ENCODE results near the gene CNTNAP3B.
"Not testable (repeated sequence)": the region's sequence is repeated elsewhere in the genome, so short reads cannot be mapped to it uniquely, and the experiment has no call there.

CNTNAP3B gene

DNA sequence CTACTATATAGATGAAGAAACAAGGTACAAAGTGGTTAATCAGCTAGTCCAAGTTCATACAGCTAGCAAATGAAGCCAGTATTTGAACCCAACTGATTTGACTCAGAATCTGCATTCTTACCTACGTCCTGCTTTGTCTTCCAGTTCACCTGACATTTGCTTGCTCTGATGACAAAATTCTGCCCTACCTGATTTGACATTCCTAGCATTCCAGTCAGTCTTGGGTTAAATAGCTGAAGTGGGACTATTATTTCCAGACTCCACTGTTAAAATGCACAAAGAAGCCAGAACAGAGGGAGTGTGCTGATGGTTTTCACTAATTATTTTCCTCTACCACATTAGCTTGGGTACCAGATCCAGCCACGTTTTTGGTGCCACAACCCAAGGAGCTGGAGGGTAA is 78.5 kb downstream of the CNTNAP3B start:
- H3K4me3 ChIP-seq (replicated peaks; ENCODE audit: low read depth, low read length); DNase-seq (ENCODE audit: extremely low read depth, insufficient read length); H3K36me3 ChIP-seq (ENCODE audit: control insufficient read depth, insufficient read depth, low read length); H3K27me3 ChIP-seq (replicated peaks; ENCODE audit: control insufficient read depth, insufficient read depth, low read length): not testable (repeated sequence)

DNA sequence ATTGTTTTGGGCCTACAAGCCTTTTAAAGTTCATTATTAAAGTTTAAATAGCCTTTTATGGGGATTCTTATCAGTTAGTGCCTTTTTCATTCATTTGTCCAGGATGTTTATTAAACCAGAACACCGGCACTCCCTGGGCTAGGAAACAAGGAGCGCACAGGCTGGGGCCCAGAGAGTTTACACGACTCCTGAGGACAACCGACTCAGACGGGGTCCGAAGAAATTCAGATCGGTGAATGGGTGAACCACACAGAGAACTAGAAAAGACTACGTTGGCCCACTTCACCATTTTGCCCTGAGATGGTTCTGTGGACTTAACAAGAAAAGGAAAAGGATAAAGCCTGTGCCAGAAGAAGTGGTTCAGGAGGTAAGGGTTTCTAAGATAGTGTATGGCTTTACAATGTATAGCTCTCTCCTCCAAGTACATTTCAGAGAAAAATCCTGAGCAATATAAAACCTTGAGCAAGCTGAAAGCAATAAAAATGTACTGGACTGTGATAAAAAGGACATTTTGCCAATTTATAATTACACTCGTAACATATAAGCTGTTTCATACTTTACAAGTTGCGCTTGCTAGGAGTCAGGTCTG is 84.7 kb downstream of the CNTNAP3B start:
- not testable (repeated sequence) for H3K4me3 ChIP-seq (replicated peaks; ENCODE audit: low read depth, low read length); DNase-seq (ENCODE audit: extremely low read depth, insufficient read length); H3K36me3 ChIP-seq (ENCODE audit: control insufficient read depth, insufficient read depth, low read length); H3K27me3 ChIP-seq (replicated peaks; ENCODE audit: control insufficient read depth, insufficient read depth, low read length)

DNA sequence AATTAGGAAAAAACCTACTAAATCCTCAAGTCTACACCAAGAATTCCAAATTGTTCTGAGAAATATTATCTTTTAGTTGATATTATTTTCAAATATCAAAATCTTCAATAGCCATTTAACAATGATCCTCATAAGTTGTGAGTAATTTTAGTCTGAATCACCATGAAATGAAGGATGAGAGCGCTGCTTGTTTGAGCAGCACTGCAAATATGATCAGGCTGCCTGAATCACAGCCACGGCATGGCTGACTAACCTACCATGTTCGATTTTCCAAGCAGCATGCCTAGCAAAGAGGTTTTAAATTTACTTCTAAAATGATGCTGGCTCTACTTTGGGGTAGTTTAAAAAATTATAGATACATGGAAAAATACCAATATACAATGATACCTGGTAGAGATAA is 95.7 kb downstream of the CNTNAP3B start:
- not testable (repeated sequence) for DNase-seq (ENCODE audit: extremely low read depth, insufficient read length); H3K4me3 ChIP-seq (replicated peaks; ENCODE audit: low read depth, low read length); H3K36me3 ChIP-seq (ENCODE audit: control insufficient read depth, insufficient read depth, low read length); H3K27me3 ChIP-seq (replicated peaks; ENCODE audit: control insufficient read depth, insufficient read depth, low read length)

DNA sequence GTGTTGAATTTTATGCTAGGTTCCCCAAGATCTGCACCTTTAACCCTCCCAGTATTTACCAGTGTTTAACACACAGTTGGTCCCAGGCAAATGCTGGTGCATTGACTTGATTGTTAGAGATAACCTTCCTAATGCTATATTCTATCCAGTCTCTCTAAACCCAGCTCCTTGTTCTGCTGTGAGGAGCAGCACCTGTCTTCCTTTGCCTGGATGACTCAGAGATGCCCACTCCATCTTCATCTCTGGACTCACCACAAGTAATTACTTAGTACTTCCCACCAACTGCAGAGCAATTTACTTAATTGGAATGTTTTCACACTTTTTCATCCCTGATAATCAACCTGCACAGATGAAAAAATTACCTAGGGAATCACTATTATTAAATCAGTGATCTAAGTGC is 108.6 kb downstream of the CNTNAP3B start:
- H3K36me3 ChIP-seq (ENCODE audit: control insufficient read depth, insufficient read depth, low read length); H3K27me3 ChIP-seq (replicated peaks; ENCODE audit: control insufficient read depth, insufficient read depth, low read length); DNase-seq (ENCODE audit: extremely low read depth, insufficient read length); H3K4me3 ChIP-seq (replicated peaks; ENCODE audit: low read depth, low read length): not testable (repeated sequence)

DNA sequence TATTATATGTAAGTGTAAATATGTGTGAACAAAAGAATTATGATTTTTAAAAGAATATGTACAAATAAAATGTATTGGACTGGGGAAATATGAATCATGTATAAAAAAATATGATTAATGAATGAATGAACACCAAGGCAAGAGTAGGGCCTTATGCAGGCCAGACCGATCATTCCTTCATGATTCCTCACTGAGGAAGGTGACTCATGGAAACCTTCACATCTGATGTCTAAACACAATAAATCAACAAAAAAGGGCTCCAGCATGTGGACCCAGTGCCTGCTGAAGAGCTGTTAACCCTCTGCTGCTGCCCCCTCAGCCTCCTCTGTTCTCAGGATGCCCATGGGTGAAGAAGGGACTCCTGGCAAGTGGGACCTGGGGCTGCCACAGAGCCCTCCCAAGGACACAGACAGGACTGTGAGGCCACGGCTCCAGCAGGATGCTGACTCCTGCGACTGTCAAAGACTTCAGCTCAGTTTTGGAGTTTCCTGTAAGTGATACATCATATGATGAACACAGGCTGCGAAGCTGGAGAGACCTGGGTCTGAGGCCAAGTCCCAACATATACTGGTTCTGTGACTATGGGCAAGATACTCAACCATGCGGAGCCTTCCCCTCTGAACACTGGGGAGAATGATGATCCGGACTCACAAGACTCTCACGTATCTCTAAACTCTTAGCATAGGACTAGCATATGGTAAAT is 110.9 kb downstream of the CNTNAP3B start:
- H3K36me3 ChIP-seq (ENCODE audit: control insufficient read depth, insufficient read depth, low read length); DNase-seq (ENCODE audit: extremely low read depth, insufficient read length); H3K27me3 ChIP-seq (replicated peaks; ENCODE audit: control insufficient read depth, insufficient read depth, low read length): not testable (repeated sequence)

DNA sequence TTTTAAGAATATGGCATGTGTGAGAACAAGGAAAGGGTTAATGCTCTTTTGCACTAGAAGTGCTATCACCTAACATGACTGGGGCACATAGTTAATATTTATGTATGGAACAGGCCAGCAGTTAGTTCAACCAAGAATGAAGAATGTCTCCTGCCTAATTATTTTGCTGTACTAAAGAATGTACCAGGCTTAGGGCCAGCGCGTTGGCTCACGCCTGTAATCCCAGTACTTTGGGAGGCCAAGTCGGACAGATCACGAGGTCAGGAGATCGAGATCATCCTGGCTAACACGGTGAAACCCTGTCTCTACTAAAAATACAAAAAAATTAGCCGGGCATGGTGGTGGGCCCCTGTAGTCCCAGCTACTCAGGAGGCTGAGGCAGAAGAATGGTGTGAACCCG is 114.9 kb downstream of the CNTNAP3B start:
- not testable (repeated sequence) for DNase-seq (ENCODE audit: extremely low read depth, insufficient read length); H3K36me3 ChIP-seq (ENCODE audit: control insufficient read depth, insufficient read depth, low read length); H3K27me3 ChIP-seq (replicated peaks; ENCODE audit: control insufficient read depth, insufficient read depth, low read length); H3K4me3 ChIP-seq (replicated peaks; ENCODE audit: low read depth, low read length)

More for the DNA sequence above, 110.9 kb downstream of the CNTNAP3B start:
- H3K4me3 ChIP-seq (replicated peaks; ENCODE audit: low read depth, low read length) = not testable (repeated sequence)

DNA sequence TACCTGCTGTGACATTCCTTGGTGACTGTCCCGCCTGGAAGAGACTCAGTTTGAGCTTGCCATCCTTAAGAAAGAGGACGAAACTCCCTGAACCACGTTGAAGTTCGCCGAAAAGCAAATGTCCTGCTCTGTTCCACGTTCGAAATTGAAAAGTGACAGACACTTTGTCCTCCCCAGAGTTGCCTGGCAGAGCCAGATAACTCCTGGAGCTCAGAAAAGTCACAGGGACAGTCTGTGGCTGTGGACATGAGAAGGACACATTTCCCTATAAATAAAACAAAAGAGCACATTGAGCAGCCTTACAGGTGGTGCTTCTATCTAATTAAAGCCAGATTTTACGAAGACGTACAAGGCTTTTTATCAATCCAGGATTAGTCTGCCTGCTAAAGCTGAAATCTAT is 137.6 kb downstream of the CNTNAP3B start:
- H3K36me3 ChIP-seq (ENCODE audit: control insufficient read depth, insufficient read depth, low read length); DNase-seq (ENCODE audit: extremely low read depth, insufficient read length); H3K27me3 ChIP-seq (replicated peaks; ENCODE audit: control insufficient read depth, insufficient read depth, low read length); H3K4me3 ChIP-seq (replicated peaks; ENCODE audit: low read depth, low read length): not testable (repeated sequence)

DNA sequence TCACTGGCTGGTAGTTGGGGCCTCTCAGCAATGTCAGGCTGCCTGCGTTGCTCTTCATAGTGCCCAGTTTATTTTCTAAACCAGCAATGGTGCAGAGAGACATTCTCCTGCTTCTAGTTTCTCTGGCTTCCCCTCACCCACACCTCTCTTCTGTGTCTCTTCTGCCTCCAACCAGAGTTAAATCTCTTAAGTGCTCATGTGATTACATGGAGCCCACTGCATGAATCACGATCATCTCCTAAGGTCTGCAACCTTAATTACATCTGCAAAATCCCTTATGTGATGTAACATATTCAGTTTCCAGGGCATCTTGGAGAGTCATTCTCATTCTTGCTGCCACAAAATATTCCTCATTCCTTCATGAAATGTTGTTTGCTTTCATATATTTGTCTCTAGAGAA is 149.0 kb downstream of the CNTNAP3B start:
- not testable (repeated sequence) for DNase-seq (ENCODE audit: extremely low read depth, insufficient read length); H3K36me3 ChIP-seq (ENCODE audit: control insufficient read depth, insufficient read depth, low read length); H3K27me3 ChIP-seq (replicated peaks; ENCODE audit: control insufficient read depth, insufficient read depth, low read length); H3K4me3 ChIP-seq (replicated peaks; ENCODE audit: low read depth, low read length)

DNA sequence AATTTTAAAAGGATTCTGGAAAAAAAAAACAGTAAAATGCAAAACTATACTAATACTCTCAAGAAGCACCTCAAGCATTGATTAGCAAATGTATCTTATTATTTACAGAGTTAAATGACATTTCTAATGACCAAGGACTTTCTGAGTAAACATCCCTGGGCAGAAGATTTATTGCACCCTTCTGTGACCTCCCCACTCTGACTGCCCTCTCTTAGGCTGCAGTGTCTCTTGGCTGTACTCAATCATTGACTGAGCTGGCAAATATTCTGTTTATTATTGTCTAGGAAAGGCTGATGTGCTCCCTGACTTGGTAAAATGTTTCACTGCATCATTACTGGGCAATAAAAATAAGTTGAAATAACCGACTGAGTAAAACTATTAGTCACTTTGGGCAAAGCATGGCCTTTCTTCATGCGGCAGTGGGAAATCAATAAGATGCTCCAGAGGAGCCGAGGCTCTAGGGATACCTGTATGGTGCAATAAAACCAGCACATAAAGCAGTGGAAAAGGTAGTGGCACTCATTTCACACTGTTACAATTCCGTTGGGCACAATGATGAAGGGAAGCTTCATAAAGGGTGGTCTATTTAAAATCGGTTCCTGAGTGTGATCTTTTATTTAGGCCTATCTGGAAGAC is 151.1 kb downstream of the CNTNAP3B start:
- not testable (repeated sequence) for H3K27me3 ChIP-seq (replicated peaks; ENCODE audit: control insufficient read depth, insufficient read depth, low read length); H3K36me3 ChIP-seq (ENCODE audit: control insufficient read depth, insufficient read depth, low read length); H3K4me3 ChIP-seq (replicated peaks; ENCODE audit: low read depth, low read length); DNase-seq (ENCODE audit: extremely low read depth, insufficient read length)

DNA sequence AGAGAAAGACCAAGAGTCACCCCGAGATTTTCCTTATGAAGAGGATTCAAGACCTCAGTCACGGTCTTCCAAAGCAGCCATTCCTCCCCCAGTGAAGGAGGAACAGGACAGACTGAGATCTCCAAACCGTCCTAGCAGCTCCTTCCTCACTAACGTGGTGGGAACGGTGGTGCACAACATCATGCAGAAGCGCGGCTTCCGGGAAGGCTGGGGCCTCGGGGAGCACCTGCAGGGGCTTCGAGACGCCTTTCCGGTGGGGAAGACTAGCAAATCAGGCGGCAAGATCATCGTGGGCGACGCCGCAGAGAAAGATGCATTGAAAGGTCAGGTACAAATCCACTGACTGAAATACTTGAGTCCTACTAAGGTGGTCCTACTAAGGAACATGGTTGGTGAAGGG is 154.3 kb downstream of the CNTNAP3B start:
- H3K27me3 ChIP-seq (replicated peaks; ENCODE audit: control insufficient read depth, insufficient read depth, low read length); DNase-seq (ENCODE audit: extremely low read depth, insufficient read length); H3K36me3 ChIP-seq (ENCODE audit: control insufficient read depth, insufficient read depth, low read length); H3K4me3 ChIP-seq (replicated peaks; ENCODE audit: low read depth, low read length): not testable (repeated sequence)

DNA sequence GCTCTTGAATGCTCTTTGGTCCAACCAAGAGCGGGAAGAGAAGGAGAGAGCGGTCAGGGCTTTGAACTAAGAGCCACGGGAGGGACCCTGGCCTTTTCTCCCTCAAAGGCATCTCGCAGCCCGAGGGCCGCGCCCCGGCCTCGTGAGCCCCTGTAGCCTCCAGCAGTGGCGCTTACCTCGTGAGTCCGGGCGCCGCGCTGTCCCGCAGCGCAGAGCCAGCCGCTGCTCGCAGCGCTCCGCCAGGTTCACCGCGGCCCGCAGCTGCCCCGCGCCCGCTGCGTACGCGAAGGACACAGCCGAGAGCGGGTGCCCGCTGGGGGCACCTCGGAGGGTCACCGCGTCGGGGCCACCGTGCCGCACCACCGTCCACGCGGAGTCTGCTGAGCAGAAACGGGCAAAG is 176.2 kb downstream of the CNTNAP3B start:
- not testable (repeated sequence) for DNase-seq (ENCODE audit: extremely low read depth, insufficient read length); H3K36me3 ChIP-seq (ENCODE audit: control insufficient read depth, insufficient read depth, low read length); H3K27me3 ChIP-seq (replicated peaks; ENCODE audit: control insufficient read depth, insufficient read depth, low read length); H3K4me3 ChIP-seq (replicated peaks; ENCODE audit: low read depth, low read length)
